ACHN (cell line): ENCODE data around the gene SLCO3A1.

Experiments used
- DNase-seq: peaks from one replicate; pipeline ENCODE4 v3.0.0-alpha.2; 2015
- in situ Hi-C: cut with HindIII; loops from 2 replicates; pipeline ENCODE4 v1.10.0; 2017; ENCODE audit warnings: low sequenced_read_pairs, low pct_ligation_motif_present, low pct_unique_long_range_greater_than_20kb

Gene SLCO3A1

DNA sequence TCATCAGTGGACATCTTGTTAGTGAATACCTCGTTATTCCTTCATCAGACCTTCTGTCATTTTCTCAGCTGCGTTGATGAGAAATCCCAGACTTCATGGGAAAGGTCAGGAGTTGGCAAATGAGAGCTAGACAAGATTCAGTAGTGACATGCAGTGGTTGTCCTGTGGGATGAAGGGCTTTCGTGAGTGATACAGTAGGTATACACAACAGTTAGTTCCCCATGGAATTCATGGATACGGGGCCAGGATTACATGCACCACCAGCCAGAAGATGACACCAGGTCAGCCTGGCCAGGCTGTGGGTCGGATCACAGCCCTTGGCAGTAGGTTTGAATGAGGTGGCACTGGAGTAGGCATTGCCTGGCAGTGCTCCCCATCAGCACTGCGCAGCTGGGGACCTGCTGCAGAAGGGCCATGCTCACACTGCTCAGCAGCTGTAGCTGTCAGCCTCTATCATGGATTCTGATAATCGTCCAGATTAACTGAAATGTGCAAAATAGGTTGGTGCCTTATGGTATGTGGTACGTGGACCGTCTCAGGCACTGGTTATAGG, 150.1 kb downstream of the SLCO3A1 start:
- DNase-seq = no peak
- in situ Hi-C loops = no loop called here

DNA sequence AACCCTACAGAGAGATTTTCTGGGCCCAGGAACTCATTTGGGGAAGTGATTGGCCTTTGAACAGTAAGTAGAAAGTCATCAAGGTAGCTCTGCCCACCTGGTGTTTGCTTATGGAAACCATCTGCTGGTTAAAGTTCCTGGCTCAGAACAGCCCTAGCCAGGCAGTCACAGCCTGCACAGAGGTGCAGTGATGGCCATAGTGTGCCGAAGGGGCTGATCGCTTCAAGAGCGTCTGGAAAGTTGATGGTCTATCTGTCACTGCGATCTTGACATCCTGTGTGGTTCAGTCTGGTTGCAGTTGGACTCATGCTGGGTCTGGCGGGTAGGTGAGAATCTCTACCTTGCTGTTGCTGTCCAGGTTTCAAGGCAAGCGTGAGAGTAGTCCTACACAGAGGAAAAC, 151.6 kb downstream of the SLCO3A1 start:
- no peak for DNase-seq
- in situ Hi-C loops = no loop called here

DNA sequence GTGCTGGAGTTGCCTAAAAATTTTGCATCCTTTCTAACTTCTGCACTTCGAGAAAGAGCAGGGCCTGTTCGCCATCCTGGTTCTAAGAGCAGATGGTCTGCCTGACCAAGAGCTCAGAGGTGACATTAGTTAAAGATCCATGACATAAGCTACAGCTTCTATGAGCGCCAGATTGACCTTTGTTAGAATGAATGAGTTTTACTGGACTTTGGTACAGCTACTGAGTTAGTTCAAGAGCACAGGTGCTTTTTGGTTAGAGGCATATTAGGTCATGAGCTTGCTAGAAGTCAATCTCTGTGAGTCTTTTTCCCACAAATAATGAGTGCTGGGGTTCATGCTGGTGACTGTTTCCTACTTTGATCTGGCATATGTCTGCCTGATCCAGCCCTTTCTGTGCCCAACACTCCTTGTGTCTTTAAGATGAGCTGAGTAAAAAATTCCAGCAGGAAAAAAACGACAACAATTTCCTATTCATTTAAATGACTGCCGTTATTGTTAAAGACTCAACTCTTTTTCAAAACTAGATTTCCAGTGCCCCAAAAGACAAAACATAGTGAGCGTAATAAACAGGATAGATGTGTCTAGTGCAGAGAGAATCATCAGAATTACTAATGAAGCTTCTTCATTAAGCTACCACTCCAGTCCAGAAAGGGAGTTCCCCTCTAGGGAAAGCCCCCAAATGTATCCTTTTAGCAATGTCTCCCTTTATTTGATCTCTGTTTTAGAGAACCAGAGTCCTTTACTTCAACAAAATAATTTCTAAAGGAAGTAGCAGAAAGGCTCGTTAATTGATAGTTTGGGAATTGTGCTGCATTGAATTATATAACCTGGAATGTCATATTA, 152.9 kb downstream of the SLCO3A1 start:
- DNase-seq = no peak
- in situ Hi-C loops = no loop called here

DNA sequence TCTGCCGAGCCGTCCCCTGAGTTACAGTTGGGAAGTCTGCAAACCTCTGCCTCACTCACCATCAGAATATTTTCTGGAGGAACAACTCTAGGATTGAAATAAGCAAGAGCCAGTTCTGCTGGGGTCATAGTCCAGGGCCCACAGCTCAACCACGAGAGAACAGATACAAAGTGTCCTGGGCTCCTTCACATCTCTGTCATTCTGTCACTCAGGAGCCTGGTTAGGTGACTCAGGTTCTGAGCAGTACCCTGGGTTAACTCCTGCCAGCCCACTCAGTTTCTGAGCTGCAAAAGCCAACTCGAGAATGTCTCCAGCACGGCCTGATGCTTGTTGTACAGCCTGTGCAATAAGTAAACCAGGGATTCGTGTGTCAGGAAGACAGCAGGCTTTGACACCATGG, 155.7 kb downstream of the SLCO3A1 start:
- DNase-seq = no peak
- in situ Hi-C loops = no loop called here

DNA sequence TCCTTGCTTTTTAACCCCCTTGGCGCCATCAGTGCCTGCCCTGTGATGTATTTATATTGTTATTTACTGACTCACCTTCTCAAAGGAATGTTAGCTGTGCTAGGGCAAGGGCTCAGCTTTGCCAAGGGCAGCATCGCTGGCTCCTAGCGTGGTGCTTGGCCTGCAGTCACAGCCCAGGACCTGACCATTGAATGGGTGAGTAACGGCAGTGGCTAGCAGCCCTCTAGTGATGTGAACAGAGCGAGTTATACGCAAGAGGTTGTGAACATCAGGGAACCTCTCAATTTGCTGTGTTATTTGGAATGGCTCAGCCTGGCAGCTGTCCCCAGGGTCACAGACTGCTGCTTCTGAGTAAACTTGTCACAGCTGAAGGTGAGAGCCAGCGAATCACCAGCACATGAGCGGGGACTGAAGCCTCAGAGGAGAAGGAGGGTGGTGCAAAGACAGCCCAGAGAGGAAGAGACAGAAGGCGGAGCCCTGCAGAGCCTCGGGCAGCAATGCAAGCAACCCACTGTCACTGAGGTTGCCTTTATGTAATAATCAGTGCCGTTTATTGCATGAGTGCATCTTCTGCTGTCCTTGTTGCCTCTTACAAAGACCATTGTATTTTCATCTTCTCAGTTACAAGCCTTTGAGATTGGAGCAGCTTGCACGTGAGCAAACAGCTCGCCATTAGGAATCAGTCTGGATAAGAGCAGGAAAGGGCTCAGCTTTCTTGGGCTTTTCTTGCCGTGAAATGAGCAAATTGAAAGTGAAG, 158.3 kb downstream of the SLCO3A1 start:
- in situ Hi-C loops = no loop called here
- peak; percentile 44 for DNase-seq

DNA sequence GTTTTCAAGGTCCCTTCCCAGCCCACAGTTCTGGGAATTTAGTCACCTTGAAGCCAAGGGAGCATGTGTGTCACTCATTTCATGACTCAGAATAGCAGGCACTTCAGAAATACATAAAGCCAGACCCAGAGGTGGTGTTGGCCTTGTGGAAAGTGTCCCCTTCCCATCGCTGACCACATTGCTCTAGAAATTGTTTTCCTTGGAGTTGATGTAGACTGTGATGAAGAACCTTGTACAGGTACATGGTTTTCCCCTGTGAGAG, 158.8 kb downstream of the SLCO3A1 start:
- in situ Hi-C loops = no loop called here
- DNase-seq = peak; percentile 34

DNA sequence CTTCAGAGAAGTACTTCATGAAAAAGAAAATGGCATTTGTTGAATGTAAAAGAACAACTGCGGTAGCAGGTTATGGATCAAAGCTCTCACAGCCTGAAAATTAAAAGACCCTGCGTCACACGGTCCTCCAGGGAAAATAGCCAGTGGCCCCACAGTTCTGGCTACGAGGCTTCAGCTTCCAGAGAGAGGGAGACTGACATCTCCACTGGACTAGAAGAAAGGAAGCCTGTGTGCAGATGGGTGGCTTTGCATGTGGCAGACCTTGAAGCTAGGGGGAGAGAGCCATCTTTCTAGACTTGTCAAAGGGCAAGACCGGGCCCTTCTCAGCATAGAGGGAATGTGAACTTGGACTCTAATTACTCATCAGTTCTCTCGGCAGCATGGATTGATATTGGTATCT, 159.4 kb downstream of the SLCO3A1 start:
- DNase-seq = no peak

DNA sequence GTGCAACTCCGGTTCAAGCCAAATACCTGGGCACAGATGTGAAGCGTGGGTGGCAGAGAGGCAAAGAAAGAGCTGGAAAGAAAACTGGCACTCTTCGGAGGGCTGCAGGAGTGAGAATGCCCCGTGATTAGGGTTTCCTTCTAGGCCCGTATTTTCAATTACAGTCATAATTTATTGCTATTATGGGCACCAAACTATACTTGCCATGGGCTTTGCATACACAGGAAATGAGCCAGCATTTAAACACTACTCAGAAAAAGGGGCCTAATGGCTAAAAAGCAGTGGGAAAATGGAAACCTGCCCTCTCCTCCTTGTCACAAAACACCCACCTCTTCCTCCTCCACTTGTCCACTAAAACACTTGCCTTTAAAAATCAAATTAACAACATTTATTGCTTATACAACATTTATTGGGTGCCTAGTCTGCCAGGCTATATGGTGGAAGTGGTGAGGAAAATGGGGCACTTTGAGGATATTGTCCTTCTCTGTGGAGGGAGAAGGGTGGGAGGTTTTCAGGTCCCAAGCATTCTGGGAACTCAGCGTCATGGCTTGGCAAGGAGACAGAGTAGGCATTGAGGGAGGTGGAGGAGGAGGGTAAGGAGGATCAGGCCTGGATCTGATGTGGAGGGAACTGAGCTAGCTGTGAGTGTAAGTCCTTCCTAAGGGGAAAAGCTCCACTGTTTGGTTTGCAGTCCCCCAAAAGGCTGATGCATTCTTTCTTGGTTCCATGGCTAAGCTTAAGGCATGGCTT, 160.9 kb downstream of the SLCO3A1 start:
- in situ Hi-C loops = no loop called here
- DNase-seq = no peak

More for the DNA sequence above, 159.4 kb downstream of the SLCO3A1 start:
- in situ Hi-C loops = no loop called here

DNA sequence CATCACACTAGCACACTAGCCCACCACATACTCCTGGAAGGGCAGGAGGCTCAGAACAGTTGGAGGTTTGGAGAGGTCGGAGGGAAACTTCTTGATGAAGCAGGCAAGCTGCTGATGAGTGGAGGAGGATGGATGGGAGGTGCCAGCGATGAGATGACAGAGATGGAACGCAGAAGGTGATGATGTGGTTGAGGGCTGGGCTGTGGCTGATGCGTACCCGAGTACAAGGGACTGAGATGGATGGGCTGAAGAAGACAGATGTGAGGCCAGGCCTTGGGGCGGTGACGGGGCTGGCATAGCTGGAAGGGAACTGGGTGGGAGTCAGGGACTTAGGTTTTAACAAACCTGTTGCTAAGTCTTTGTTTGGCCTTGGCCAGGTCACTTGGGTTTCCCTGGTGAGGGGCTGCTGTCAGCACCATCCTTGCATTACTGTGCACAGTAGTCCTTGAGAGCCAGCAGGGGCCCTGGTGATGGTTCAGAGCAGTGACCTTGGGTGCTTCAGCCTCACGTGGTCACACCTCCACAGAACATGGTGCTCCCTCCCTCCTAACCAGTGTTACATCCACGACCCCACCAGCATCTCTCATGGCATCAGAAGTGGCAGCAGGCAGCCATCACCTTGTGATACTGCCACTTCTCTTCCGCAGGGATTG, 164.5 kb downstream of the SLCO3A1 start:
- DNase-seq = no peak
- in situ Hi-C loops = no loop called here

DNA sequence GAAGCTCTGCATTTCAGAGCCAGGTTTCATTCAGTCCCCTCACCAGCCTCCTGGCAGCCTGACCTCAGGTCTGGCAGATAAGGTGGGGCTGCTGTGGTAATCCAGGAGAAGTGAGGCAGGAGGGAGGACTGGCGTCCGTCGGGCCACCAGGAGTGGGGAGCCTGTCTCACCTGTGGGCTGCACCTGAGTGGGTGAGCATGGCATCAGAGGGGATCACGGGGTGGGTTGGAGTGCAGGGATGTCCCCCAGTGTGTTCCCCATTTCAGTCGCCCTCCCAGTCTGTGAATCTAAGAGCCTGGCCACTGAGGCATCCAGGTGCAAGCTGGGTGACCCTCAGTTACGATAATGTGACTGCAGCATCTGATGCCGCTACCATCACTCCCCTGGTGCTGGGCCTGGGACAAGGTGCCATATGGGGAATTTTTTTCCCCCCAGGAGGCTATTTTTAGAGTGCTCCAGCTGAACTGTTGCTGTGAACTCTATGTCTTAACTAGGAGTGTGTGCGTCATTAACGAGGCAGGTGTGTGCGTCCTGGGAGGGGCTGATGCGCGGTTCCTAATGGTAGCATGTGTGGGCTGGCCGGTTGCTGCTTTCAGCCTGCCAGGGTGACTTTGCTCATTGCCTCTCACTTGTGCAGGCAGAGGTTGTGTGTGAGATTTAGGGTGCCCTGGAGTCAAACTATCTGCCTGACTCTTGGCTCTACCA, 165.2 kb downstream of the SLCO3A1 start:
- DNase-seq = no peak
- in situ Hi-C loops = no loop called here

DNA sequence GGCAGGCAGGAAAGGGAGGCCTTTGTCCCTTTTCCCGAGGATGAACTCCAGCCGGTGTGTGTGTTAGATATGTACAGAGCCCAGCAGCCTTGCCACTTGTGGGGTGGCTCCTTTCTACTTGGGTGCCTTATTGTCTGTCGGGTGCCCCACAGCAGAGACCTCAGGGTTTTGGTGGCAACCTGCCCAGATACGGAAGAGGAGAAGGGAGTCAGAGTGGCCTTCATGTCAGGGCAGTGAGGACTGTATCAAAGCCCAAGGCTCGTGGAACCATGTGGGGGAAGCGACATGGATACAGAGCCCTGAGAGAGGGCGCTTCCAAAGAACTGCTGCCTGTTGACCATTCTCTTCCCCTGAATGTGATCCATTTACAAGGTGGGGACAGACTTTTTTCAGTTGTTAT, 166.2 kb downstream of the SLCO3A1 start:
- in situ Hi-C loops = no loop called here
- DNase-seq = no peak

DNA sequence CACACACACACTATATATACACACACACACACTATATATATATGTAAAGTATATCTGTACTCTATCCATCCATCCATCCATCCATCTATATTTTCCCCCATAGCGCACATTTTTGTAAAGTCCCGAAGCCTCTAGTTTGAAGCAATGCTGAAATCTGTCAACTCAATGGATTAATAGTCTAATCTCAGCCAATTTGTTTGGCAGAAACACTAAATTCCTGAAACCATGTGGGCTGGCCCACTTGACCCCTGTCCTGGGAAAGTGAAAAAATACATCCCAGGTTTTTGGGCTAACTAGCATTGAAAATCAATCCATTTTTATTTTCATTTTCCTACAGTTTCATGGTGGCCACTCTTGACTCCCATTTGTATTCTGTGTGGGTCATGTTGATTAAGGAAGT, 166.7 kb downstream of the SLCO3A1 start:
- in situ Hi-C loops = no loop called here
- no peak for DNase-seq

DNA sequence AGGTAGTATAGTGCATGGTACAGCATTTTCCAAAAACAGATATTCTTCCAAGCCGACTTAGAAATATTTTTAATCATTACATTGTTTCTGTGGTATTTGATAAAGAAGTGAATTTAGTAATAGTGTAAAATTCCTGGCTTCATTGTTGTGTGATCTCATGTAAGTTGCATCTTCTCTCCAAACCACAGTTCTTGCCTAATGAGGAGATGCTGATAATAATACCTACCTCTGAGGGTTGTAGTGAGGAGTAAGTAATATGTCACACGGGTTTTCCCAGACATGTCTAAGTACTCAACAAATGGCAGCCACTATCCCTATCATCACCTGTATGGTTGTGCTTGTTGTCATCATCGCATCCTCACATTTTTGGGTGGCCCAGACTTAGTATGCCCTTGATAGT, 167.3 kb downstream of the SLCO3A1 start:
- no peak for DNase-seq
- in situ Hi-C loops = no loop called here

DNA sequence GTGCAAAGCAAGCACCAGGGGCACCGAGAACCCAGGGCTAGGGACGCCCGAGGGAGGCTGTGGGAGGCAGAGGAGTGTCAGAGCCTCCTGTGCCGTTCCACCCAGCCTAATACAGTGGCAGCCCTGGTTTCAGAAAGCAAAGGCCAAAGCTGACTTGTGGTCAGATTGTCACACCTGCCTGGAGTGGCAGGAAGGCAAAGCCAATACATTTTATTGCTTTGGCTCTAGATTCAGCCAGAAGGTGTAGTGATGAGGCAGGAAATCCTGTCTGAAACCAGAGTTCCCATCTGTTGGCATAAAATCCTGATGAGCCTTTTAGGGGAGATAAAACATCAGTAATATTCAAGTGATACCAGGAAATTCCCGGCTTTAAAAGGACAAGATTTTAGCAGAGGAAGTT, 168.3 kb downstream of the SLCO3A1 start:
- in situ Hi-C loops = no loop called here
- DNase-seq = no peak

DNA sequence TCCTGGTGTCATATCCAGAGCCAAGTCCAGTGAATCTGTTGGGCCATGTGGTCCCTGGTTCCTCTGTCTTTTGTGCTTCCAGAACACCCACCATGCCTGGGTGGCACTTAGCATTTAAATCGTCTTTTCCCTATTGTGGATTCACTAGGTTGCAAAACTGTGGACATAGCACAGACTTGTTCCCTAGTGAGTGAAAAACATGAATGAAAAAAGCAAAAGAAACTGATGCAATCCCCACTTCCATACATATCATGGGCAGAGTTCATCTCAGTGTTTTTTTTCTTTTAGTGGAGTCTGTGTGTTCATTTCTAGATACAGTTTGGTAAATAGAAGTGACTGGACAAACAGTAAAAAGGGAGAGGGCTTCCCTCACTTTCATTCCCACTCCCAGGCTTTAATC, 170.5 kb downstream of the SLCO3A1 start:
- in situ Hi-C loops = no loop called here

DNA sequence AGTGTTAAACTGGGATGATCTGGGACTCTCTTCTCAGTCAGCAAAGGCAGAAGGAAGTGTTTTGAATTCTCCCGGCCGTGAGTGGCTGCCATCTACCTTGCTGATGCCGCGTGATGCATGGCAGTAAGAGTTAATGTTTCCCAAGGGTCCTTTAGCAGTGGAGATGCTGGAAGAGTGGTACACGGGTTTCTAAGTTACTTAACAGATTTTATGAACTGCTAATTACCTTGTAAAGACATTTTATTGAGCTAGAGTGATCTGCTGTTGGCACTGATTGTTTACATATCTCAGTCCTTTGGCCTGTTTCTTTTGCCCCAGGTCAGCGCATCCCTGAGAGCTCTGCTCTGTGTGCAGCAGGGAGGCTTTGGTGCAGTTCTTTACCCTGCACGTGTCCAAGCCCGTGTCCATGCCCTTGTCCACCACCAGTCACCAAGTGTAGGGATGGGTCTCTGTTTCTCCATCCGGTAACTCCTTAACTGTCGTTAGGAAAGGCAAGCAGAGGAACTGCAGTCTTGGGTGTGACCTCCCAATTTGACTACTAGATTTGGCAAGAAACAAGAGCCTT, 172.3 kb downstream of the SLCO3A1 start:
- in situ Hi-C loops = no loop called here
- no peak for DNase-seq

More for the DNA sequence above, 170.5 kb downstream of the SLCO3A1 start:
- no peak for DNase-seq

DNA sequence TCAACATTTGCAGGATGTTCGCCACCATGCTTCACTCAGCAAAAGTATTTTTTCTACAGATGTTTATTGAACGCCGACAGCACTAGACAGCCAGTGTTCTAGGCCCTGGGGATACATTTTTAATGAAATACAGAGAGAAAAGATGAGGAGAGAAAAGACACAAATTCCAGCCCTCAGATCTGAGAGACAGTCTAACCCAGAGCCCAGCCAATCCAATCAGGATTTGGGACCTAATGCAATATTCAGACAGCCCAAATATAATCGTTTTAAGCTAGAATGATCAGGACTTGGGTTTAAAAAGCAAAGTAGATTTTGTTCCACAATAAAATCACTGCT, 174.8 kb downstream of the SLCO3A1 start:
- in situ Hi-C loops = no loop called here
- DNase-seq = no peak

DNA sequence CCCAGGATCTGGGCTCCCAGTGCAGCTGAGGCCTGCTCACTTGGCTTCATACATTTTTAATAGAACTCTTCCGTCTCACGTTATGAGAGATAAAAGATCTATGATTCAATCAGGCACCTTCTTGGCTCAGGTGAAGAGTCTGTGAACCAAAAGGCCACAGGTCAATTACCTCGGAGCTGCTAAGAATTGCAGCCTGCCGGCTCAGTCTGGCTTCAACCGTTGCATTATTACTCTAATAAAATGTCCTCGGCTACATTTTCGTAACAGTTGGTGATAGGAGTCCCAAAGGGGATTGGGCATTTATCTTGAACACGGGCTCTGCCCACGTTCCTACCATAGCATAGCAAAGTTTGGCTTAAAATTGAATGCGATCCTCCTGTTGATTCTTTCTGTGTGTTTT, 176.3 kb downstream of the SLCO3A1 start:
- in situ Hi-C loops = no loop called here
- no peak for DNase-seq
